ENCODE measurements around the gene SPO11.

- TF ChIP-seq, protein P1, sequence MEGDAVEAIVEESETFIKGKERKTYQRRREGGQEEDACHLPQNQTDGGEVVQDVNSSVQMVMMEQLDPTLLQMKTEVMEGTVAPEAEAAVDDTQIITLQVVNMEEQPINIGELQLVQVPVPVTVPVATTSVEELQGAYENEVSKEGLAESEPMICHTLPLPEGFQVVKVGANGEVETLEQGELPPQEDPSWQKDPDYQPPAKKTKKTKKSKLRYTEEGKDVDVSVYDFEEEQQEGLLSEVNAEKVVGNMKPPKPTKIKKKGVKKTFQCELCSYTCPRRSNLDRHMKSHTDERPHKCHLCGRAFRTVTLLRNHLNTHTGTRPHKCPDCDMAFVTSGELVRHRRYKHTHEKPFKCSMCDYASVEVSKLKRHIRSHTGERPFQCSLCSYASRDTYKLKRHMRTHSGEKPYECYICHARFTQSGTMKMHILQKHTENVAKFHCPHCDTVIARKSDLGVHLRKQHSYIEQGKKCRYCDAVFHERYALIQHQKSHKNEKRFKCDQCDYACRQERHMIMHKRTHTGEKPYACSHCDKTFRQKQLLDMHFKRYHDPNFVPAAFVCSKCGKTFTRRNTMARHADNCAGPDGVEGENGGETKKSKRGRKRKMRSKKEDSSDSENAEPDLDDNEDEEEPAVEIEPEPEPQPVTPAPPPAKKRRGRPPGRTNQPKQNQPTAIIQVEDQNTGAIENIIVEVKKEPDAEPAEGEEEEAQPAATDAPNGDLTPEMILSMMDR (optimal IDR thresholded peaks at IDR 0.05 in 1 of 3, IDR thresholded peaks at IDR 0.05 in 1 of 3, conservative IDR thresholded peaks at IDR 0.05 in 1 of 3; ENCODE audit: extremely low read depth in 1 of 3, insufficient read depth in 2 of 3, low read length in 3 of 3): no peak
- TF ChIP-seq EZH2 (IDR thresholded peaks at IDR 0.05; ENCODE audit: low read length): no peak
These were observed 41.7 kb upstream of the SPO11 start for GRCh38 chr20:57287901-57288300.
